K562 (cell line): ENCODE results near the gene OXSM. TPM values are rescaled to one million over a fixed set of nuclear protein-coding genes. Genes with fewer than 3 reads are reported as not detected.

ENCODE experiments used
- ATAC-seq: fragments of 200-7000 bp; cut with Tn5 transposase; 3 replicates; pipeline ENCODE4 v1.9.1; 2020; ENCODE audit warnings: moderate library complexity
- BruUV-seq: library from RNA; stranded (reverse); fragments of 400-500 nt; replicated peaks from 2 replicates; lab custom pipeline; 2021; lab: Mats Ljungman, UMichigan
- CTCF ChIA-PET: fragments of 300-600 bp; formaldehyde crosslinking; extraction: SDS; loops from one replicate; lab custom pipeline; 2021; ENCODE audit warnings: low intra/inter-chr PET ratio; lab: Yijun Ruan, JAX
- POLR2A ChIA-PET: fragments of 300-600, 350-650 bp; sonication (Branson Sonifier 250); formaldehyde crosslinking; extraction: SDS; loops from one replicate; lab custom pipeline; 2021; ENCODE audit warnings: antibody characterized with exemption, inconsistent platforms; lab: Yijun Ruan, JAX
- DNase-seq, 4 experiments: peaks; one replicate each; pipeline versions ENCODE4 v3.0.0 to v3.0.0-alpha.2; 2011 to 2018; ENCODE audit warnings: low spot score in 3 of 4, mixed read lengths in 3 of 4; ENCODE audit errors: extremely low read depth in 1 of 4
- FAIRE-seq: peaks from 2 replicates; lab custom pipeline; 2011; peaks lifted over from hg19 to GRCh38; lab: Jason Lieb, UNC
- H2AFZ ChIP-seq: 2 replicates; pipeline ENCODE4 v1.6.0; 2011; ENCODE audit warnings: low read depth, low read length, control low read depth, inconsistent platforms
- H3K27ac ChIP-seq: fragments of 200-600 bp; 3 replicates; pipeline ENCODE4 v1.8.0; 2011; ENCODE audit warnings: low read depth, mild to moderate bottlenecking, control low read depth, inconsistent platforms, low read length, moderate library complexity, mixed read lengths; ENCODE audit errors: extremely low read depth
- H3K27me3 ChIP-seq, 2 experiments: fragments of 300-600 bp in 1 of 2; 2 replicates in 1 of 2; 3 replicates in 1 of 2; pipeline versions ENCODE4 v1.6.0 to v1.8.0; 2011; ENCODE audit warnings: inconsistent platforms in 2 of 2, low read length in 2 of 2, mild to moderate bottlenecking in 1 of 2, mixed read lengths in 1 of 2, moderate library complexity in 1 of 2; ENCODE audit not compliant: control insufficient read depth in 2 of 2, insufficient read depth in 2 of 2
- H3K36me3 ChIP-seq: fragments of 300-600 bp; 3 replicates; pipeline ENCODE4 v1.8.0; 2011; ENCODE audit warnings: mild to moderate bottlenecking, low read length, inconsistent platforms; ENCODE audit not compliant: control insufficient read depth, insufficient read depth
- H3K4me1 ChIP-seq, 2 experiments: fragments of 200-600 bp in 1 of 2; replicated peaks in 1 of 2; 2 replicates in 1 of 2; 3 replicates in 1 of 2; pipeline versions ENCODE4 v1.5.1 to v1.8.0; 2011; ENCODE audit warnings: inconsistent platforms in 2 of 2, low read length in 2 of 2, mild to moderate bottlenecking in 1 of 2, mixed read lengths in 1 of 2, moderate library complexity in 1 of 2; ENCODE audit not compliant: control insufficient read depth in 2 of 2, insufficient read depth in 2 of 2
- H3K4me2 ChIP-seq: 2 replicates; pipeline ENCODE4 v1.6.1; 2011; ENCODE audit warnings: low read length, control low read depth, inconsistent platforms, mixed read lengths; ENCODE audit not compliant: insufficient read depth
- H3K4me3 ChIP-seq: fragments of 200-600 bp; sonication (generic), shearing (Covaris generic); 2 replicates; pipeline ENCODE4 v1.5.1; 2016; ENCODE audit warnings: control low read depth, inconsistent platforms
- H3K79me2 ChIP-seq: fragments of 200-600 bp; 3 replicates; pipeline ENCODE4 v1.8.0; 2011; ENCODE audit warnings: low read length, inconsistent platforms; ENCODE audit not compliant: control insufficient read depth, insufficient read depth
- H3K9ac ChIP-seq, 2 experiments: 2 replicates each; pipeline versions ENCODE4 v1.6.0 to v1.6.1; 2011; ENCODE audit warnings: low read depth in 2 of 2, low read length in 2 of 2, control low read depth in 1 of 2, inconsistent platforms in 1 of 2, mild to moderate bottlenecking in 1 of 2, mixed read lengths in 1 of 2; ENCODE audit not compliant: insufficient read depth in 1 of 2
- H3K9me1 ChIP-seq: one replicate; pipeline ENCODE4 v1.6.0; 2011; ENCODE audit warnings: inconsistent platforms, mild to moderate bottlenecking, low read length, moderate library complexity; ENCODE audit not compliant: control insufficient read depth, insufficient read depth
- H3K9me3 ChIP-seq: replicated peaks from 2 replicates; pipeline ENCODE4 v1.5.1; 2011; ENCODE audit warnings: low read depth, low read length, inconsistent platforms; ENCODE audit not compliant: control insufficient read depth, insufficient read depth
- H4K20me1 ChIP-seq: replicated peaks from 2 replicates; pipeline ENCODE4 v1.6.1; 2011; ENCODE audit warnings: low read length, inconsistent platforms, mixed read lengths; ENCODE audit not compliant: control insufficient read depth, insufficient read depth
- CTCF ChIP-seq, 3 experiments: IDR thresholded peaks in 2 of 3; conservative IDR thresholded peaks in 1 of 3; 2 replicates each; pipeline ENCODE4 v1.5.1; 2011 to 2012; ENCODE audit warnings: low read length in 3 of 3, mild to moderate bottlenecking in 3 of 3, control low read depth in 2 of 3, improper control_type of control experiment in 1 of 3, inconsistent platforms in 1 of 3, low read depth in 1 of 3, mixed read lengths in 1 of 3, moderate library complexity in 1 of 3; ENCODE audit not compliant: insufficient read depth in 2 of 3
- DEAF1 ChIP-seq: fragments of 450-650 bp; formaldehyde crosslinking; IDR thresholded peaks from 2 replicates; pipeline ENCODE4 v1.4.0; 2020; ENCODE audit warnings: mild to moderate bottlenecking, moderate library complexity
- FOS ChIP-seq: IDR thresholded peaks from 3 replicates; pipeline ENCODE4 v1.6.1; 2011; ENCODE audit not compliant: insufficient read length; ENCODE audit errors: extremely low read depth
- FOSL1 ChIP-seq: fragments of 200-800 bp; sonication (Bioruptor generic); conservative IDR thresholded peaks from 2 replicates; pipeline ENCODE4 v1.6.1; 2016; ENCODE audit warnings: missing genetic modification characterization, missing compliant biosample characterization
- MAX ChIP-seq: sonication (generic); formaldehyde crosslinking; IDR thresholded peaks from 2 replicates; pipeline ENCODE4 v1.9.0; 2022; ENCODE audit warnings: mild to moderate bottlenecking, missing genetic modification reagents
- MXD1 ChIP-seq: fragments of 250-450 bp; sonication (Bioruptor Pico); IDR thresholded peaks from 2 replicates; pipeline ENCODE4 v1.8.0; 2021; ENCODE audit warnings: borderline replicate concordance, mild to moderate bottlenecking, moderate library complexity; ENCODE audit not compliant: poor library complexity, severe bottlenecking
- PKNOX1 ChIP-seq: fragments of 450-650 bp; IDR thresholded peaks from 2 replicates; pipeline ENCODE4 v1.6.1; 2016
- PTRF ChIP-seq: fragments of 450-650 bp; IDR thresholded peaks from 2 replicates; pipeline ENCODE4 v1.6.1; 2016; ENCODE audit warnings: mild to moderate bottlenecking, missing genetic modification characterization, missing compliant biosample characterization
- RAD21 ChIP-seq, 2 experiments: fragments of 250-450 bp in 1 of 2; fragments of 450-650 bp in 1 of 2; sonication (Bioruptor Pico) in 1 of 2; formaldehyde crosslinking in 1 of 2; IDR thresholded peaks in 1 of 2; conservative IDR thresholded peaks in 1 of 2; 2 replicates each; pipeline versions ENCODE4 v1.4.0 to v1.8.0; 2020 to 2022; ENCODE audit warnings: mild to moderate bottlenecking in 2 of 2, moderate library complexity in 1 of 2
- SRSF1 ChIP-seq: fragments of 200-400 bp; formaldehyde crosslinking; IDR thresholded peaks from 2 replicates; pipeline ENCODE4 v1.6.1; 2017; ENCODE audit warnings: mild to moderate bottlenecking, low read depth, low read length, moderate library complexity
- ZNF324 ChIP-seq: fragments of 250-450 bp; sonication (Bioruptor Pico); IDR thresholded peaks from 2 replicates; pipeline ENCODE4 v1.4.0; 2020; ENCODE audit warnings: mild to moderate bottlenecking
- ZNF384 ChIP-seq: IDR thresholded peaks from 2 replicates; pipeline ENCODE4 v1.6.1; 2012; ENCODE audit warnings: low read depth, low read length, improper control_type of control experiment
- ZNF408 ChIP-seq: fragments of 250-450 bp; sonication (Bioruptor Pico); IDR thresholded peaks from 2 replicates; pipeline ENCODE4 v1.4.0; 2020; ENCODE audit warnings: low read depth, mild to moderate bottlenecking, moderate library complexity
- ZNF584 ChIP-seq: fragments of 200-800 bp; sonication (Bioruptor generic); IDR thresholded peaks from 2 replicates; pipeline ENCODE4 v1.6.1; 2016; ENCODE audit warnings: low read depth, mild to moderate bottlenecking, missing genetic modification characterization, missing compliant biosample characterization
- ZNF766 ChIP-seq: fragments of 200-800 bp; sonication (Bioruptor generic); conservative IDR thresholded peaks from 2 replicates; pipeline ENCODE4 v1.6.1; 2016; ENCODE audit warnings: missing genetic modification characterization, missing compliant biosample characterization
- WGBS: fragments of 100-300 bp; shearing (Covaris generic); methylation state at CpG from one replicate; pipeline ENCODE4 v1.1.6; 2016; ENCODE audit warnings: low coverage, mixed read lengths; ENCODE audit not compliant: insufficient coverage; ENCODE audit errors: missing lambda C conversion rate; 5-methylcytosine and 5-hydroxymethylcytosine counted together
- in situ Hi-C: fragments of 300-500 bp; cut with MboI; formaldehyde crosslinking; loops from 4 replicates; pipeline ENCODE4 v1.15.0; 2018; ENCODE audit warnings: inconsistent platforms, mixed read lengths
- intact Hi-C: fragments of 100-400 bp; cut with micrococcal nuclease; formaldehyde crosslinking; loops from 2 replicates; pipeline ENCODE4 v1.14.2; 2022
- polyA plus RNA-seq, 8 experiments: library from polyadenylated mRNA; depleted of rRNA in 4 of 8; stranded (reverse) in 5 of 8; unstranded in 3 of 8; fragments of >200 nt; fragmentation: Nextera tagmentation in 2 of 8; fragmentation: Illumina TruSeq in 1 of 8; extraction: Ambion mirVana in 2 of 8; extraction: Trizol in 1 of 8; gene quantifications; 2 replicates each; pipeline versions ENCODE4 v1.2.1 to v1.2.3, GENCODE V29; 2011 to 2014; ENCODE audit warnings: inconsistent platforms in 1 of 8, missing spikeins in 1 of 8
- total RNA-seq, 7 experiments: library from RNA; depleted of rRNA in 6 of 7; stranded (reverse); fragments of >200 nt in 6 of 7; fragmentation: Illumina TruSeq in 2 of 7; extraction: Trizol in 2 of 7; gene quantifications; 2 replicates each; pipeline versions ENCODE4 v1.2.1 to v1.2.3, GENCODE V29; 2011 to 2021; ENCODE audit warnings: low replicate concordance in 1 of 7

The OXSM gene
- total and polyA plus RNA-seq, 9 of the 15 experiments (the other 6 are each of a cell fraction or from before 2014, with no cell fraction given) = 24.0 to 107 (median 34.0) TPM

- BruUV-seq = no TSS peak
- peak; percentile 69 for ATAC-seq
- no peak overlapping the region for H3K9ac ChIP-seq
- no peaks in the 10 kb centered on the region for H3K9me1 ChIP-seq
- intact Hi-C loops (no loop called here), in situ Hi-C loops (no loop called here)
- FAIRE-seq = peak; percentile 46
- no peaks in the 10 kb centered on the region for H3K36me3 ChIP-seq
- H3K4me2 ChIP-seq = no peak overlapping the region
- H3K27me3 ChIP-seq = peaks cover 0 to 4% of the 10 kb centered on the region in 2 experiments; a peak in 2 of 5 replicates
- H4K20me1 ChIP-seq = no peaks in the 10 kb centered on the region
- no peaks in the 10 kb centered on the region for H3K4me1 ChIP-seq
- POLR2A ChIA-PET = interaction anchor here (0.6 to 1.2 kb wide), 2 partner anchors 8 to 477 kb away, joined by 3 to 4 read pairs; no protein-coding TSS in a partner anchor
- no peaks in the 10 kb centered on the region for H3K9me3 ChIP-seq
- H3K4me3 ChIP-seq = no peak overlapping the region
- no peak overlapping the region for H2AFZ ChIP-seq
- WGBS = 0% methylated on average over 3 of the region's 3 CpGs
- DNase-seq = peak in 1 of 4 experiments; percentile 11
- CTCF ChIA-PET = interaction anchor here (1.5 kb wide), 1 partner anchor 184 kb away, joined by 4 read pairs; no protein-coding TSS in a partner anchor
- H3K79me2 ChIP-seq = no peaks in the 10 kb centered on the region
- H3K27ac ChIP-seq = no peak overlapping the region
- no peak for TF ChIP-seq ZNF766 (CRISPR knock-in tag)
- no peak for TF ChIP-seq MXD1 (CRISPR knock-in tag)
- TF ChIP-seq ZNF408 = no peak
- TF ChIP-seq ZNF584 (CRISPR knock-in tag) = no peak
- TF ChIP-seq SRSF1 = no peak
- TF ChIP-seq FOSL1 (tag) = no peak
- peak; percentile 56 for TF ChIP-seq PKNOX1
- no peak for TF ChIP-seq MAX (CRISPR knock-in tag)
- TF ChIP-seq CTCF (IDR thresholded peaks at IDR 0.05 in 2 of 3, conservative IDR thresholded peaks at IDR 0.05 in 1 of 3; ENCODE audit: insufficient read depth in 2 of 3, low read depth in 1 of 3, low read length in 3 of 3) = peak in 1 of 3 experiments; percentile 34; a peak in 2 of 6 replicates
- 0 out of 2 replicates have a peak, but pooled peaks have one; percentile 28 for TF ChIP-seq ZNF384
- 0 out of 2 replicates have a peak, but pooled peaks have one; percentile 11 for TF ChIP-seq DEAF1 (CRISPR knock-in tag)
- no peak for TF ChIP-seq PTRF (tag)
- no peak for TF ChIP-seq FOS
- TF ChIP-seq RAD21 (CRISPR knock-in tag; conservative IDR thresholded peaks at IDR 0.05 in 1 of 2, IDR thresholded peaks at IDR 0.05 in 1 of 2) = peak; percentile 32 to 46; a peak in 3 of 4 replicates
- no peak for TF ChIP-seq ZNF324
Observed at GRCh38 chr3:25831578-25831977, 41.7 kb downstream of the OXSM start.
